Measurements from ENCODE around the gene EFNA3.

EFNA3 gene

GRCh38 chr1:155078469-155079209, at the start of gene EFNA3:
TSS of gene EFNA3 (plus strand) at chr1:155078837. CDS start at chr1:155078942, 105 bp downstream.
- DNase-seq: peak; percentile 54 to 70

- DNase-seq: no peak
These were observed 49.0 kb upstream of the EFNA3 start for GRCh38 chr1:155029513-155030242.

- no peak for DNase-seq
These were observed 48.3 kb upstream of the EFNA3 start for GRCh38 chr1:155030243-155030795.

- DNase-seq: no peak
These were observed 47.7 kb upstream of the EFNA3 start for GRCh38 chr1:155030899-155031298.

- no peak for DNase-seq
These were observed 45.8 kb upstream of the EFNA3 start for GRCh38 chr1:155032886-155033285.

GRCh38 chr1:155033524-155033923, 45.1 kb upstream of the EFNA3 start, which contains the start of the genes DCST1 and DCST2:
TSS of gene DCST1 (plus strand) at chr1:155033824. CDS start at chr1:155034037, 213 bp downstream.
TSS of gene DCST2 (minus strand) at chr1:155033781. CDS start at chr1:155033701, 80 bp downstream.
- no peak for DNase-seq

- no peak for DNase-seq
These were observed 44.1 kb upstream of the EFNA3 start for GRCh38 chr1:155034318-155035208.

- DNase-seq: no peak
These were observed 42.7 kb upstream of the EFNA3 start for GRCh38 chr1:155035936-155036335.

GRCh38 chr1:155037043-155037442, 41.6 kb upstream of the EFNA3 start:
- no peak for DNase-seq

GRCh38 chr1:155037851-155038441, 40.7 kb upstream of the EFNA3 start:
- no peak for DNase-seq

- DNase-seq: no peak
These were observed 39.9 kb upstream of the EFNA3 start for GRCh38 chr1:155038602-155039307.

- DNase-seq: no peak
These were observed 39.3 kb upstream of the EFNA3 start for GRCh38 chr1:155039308-155039669.

- no peak for DNase-seq
These were observed 38.1 kb upstream of the EFNA3 start for GRCh38 chr1:155040358-155041093.

- DNase-seq: no peak
These were observed 35.8 kb upstream of the EFNA3 start for GRCh38 chr1:155042789-155043188.

GRCh38 chr1:155043301-155043702, 35.3 kb upstream of the EFNA3 start:
- DNase-seq: no peak

GRCh38 chr1:155043793-155044192, 34.8 kb upstream of the EFNA3 start:
- no peak for DNase-seq

- no peak for DNase-seq
These were observed 34.3 kb upstream of the EFNA3 start for GRCh38 chr1:155044365-155044764.

GRCh38 chr1:155044812-155045657, 33.6 kb upstream of the EFNA3 start:
- DNase-seq: peak in 1 of 2 donors; percentile 48

- no peak for DNase-seq
These were observed 29.9 kb upstream of the EFNA3 start for GRCh38 chr1:155048449-155049334.
